ENCODE results near the gene ITFG1. TPM values are rescaled to one million over a fixed set of nuclear protein-coding genes. Genes with fewer than 3 reads are reported as not detected.

Gene ITFG1
- total and polyA plus RNA-seq, 3 donors from 2014 or later = 94.7 to 130 (median 121) TPM

DNA sequence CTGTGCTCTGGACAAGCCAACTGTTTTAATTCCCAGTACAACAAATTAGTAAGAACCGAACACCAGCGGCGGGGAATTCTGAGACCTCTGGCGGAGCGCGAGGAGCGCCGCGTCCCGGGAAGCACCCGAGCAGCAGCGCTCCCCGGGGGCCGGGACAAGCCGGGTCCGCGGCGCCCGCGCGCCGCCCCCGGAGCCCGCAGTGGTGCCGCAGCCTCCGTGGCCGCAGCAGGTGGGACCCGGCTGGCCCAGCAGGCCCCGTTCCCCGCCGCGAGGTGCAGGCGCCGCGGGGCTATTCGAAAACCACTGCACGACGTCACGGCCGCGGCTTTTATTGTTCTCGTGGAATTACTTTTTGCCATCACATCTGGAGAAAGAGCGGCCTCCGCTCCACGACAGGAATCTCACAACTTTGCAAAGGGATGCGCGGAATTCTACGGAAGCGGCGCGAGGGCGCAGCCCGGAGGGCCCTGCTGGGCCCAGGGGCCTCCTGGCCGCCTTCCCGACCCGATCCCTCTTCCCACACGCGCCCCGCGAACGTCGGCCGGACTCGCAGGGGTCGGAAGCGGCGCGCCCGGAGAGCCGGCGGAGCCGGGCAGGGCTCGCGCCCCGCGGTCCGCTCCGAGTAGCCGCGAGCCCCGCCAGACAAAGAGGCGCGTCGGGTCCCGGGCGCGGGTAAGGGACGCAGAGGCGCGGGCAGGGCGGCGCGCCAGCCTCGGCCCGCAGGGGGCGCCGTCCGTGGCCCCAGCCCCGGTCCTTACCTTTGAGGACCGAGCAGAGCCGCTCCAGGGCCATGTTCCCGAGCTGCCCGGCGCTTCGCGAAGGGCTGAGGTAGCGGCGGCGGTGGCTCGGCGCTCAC lies 317.8 kb downstream of the ITFG1 start:
- no peaks in the 10 kb centered on the region for H3K9me3 ChIP-seq
- H3K4me1 ChIP-seq = no peaks in the 10 kb centered on the region
- peak overlapping the region; percentile 60 to 67 for H3K4me3 ChIP-seq
- peak; percentile 74 for DNase-seq
- no peaks in the 10 kb centered on the region for H3K27me3 ChIP-seq
- WGBS, 2 donors = 0% methylated on average over 6 to 60 of the region's 111 CpGs
- peak overlapping the region in 1 of 2 donors; percentile 82 for H3K27ac ChIP-seq
- H3K36me3 ChIP-seq (ENCODE audit: low read depth, missing control alignments) = no peaks in the 10 kb centered on the region
- intact Hi-C loops (cut with DNase I; ENCODE audit: low total_unique reads) = loop anchor here (10.0 kb wide), 1 partner anchor 912 kb away; no protein-coding TSS in a partner anchor
- no peak for TF ChIP-seq POLR2A (IDR thresholded peaks at IDR 0.05)
- TF ChIP-seq, protein P1, sequence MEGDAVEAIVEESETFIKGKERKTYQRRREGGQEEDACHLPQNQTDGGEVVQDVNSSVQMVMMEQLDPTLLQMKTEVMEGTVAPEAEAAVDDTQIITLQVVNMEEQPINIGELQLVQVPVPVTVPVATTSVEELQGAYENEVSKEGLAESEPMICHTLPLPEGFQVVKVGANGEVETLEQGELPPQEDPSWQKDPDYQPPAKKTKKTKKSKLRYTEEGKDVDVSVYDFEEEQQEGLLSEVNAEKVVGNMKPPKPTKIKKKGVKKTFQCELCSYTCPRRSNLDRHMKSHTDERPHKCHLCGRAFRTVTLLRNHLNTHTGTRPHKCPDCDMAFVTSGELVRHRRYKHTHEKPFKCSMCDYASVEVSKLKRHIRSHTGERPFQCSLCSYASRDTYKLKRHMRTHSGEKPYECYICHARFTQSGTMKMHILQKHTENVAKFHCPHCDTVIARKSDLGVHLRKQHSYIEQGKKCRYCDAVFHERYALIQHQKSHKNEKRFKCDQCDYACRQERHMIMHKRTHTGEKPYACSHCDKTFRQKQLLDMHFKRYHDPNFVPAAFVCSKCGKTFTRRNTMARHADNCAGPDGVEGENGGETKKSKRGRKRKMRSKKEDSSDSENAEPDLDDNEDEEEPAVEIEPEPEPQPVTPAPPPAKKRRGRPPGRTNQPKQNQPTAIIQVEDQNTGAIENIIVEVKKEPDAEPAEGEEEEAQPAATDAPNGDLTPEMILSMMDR (IDR thresholded peaks at IDR 0.05) = peak; percentile 35 to 64 (median 56)

DNA sequence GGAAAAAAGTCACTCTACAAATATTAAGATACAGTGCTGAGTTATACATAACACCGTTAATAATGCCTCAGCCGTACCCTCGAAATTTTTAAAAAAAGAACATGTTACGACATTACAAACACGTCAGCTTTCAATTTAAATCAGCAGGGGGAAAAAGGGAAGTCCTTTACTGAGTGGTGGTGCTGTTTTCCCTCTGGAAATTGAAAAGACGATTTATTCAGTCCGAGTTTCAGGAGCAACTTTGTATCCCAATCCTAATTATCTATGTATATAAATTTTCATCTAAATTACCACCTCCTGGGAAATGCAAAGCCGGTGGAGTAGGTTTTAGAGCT lies 318.4 kb downstream of the ITFG1 start:
- WGBS, 2 donors = 2% methylated on average over 8 of the region's 8 CpGs
- TF ChIP-seq POLR2A (IDR thresholded peaks at IDR 0.05) = no peak
- TF ChIP-seq, protein P1 (IDR thresholded peaks at IDR 0.05) = no peak
- Histone ChIP-seq H3K27ac (peak overlapping the region in 1 of 2 donors; percentile 82), H3K4me3 (peak overlapping the region; percentile 60 to 67), H3K27me3 (no peaks in the 10 kb centered on the region), H3K36me3 (ENCODE audit: low read depth, missing control alignments) (no peaks in the 10 kb centered on the region), H3K4me1 (no peaks in the 10 kb centered on the region), H3K9me3 (no peaks in the 10 kb centered on the region)
- intact Hi-C loops (cut with DNase I; ENCODE audit: low total_unique reads) = loop anchor here (10.0 kb wide), 1 partner anchor 912 kb away; no protein-coding TSS in a partner anchor
- DNase-seq = no peak

DNA sequence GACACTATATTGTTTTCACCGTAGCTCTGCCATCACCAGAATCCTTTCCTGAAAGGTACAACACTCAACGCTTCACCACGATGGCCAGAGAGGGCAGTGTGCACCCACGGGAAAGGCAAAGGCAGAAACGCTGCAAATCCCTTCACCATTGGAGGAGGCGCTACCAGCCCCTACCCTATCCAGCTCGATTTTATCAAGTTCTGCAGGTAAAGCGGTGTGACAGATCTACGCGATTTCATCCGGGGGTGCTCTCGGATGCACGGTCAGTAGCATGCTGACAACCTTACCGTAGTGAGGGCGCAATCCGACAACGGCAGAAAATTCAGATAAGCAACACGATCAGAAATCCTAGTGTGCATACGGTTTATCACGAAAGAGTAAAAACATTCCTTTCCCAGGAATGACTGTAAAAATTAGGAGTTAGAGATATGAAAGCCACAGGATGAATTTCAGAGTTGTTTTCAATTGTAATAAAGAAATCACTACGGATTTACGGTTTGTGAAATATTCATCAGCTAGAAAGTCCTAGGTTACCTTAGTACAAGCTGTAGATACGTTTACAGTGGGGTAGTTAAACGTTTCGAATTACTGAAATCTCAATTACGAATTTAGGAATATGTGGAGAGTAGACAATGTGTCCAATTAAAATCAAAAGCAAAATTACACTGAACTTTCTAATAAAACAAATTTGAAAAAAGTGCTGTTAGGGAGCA lies 318.9 kb downstream of the ITFG1 start:
- no peak for TF ChIP-seq POLR2A (IDR thresholded peaks at IDR 0.05)
- TF ChIP-seq, protein P1 (IDR thresholded peaks at IDR 0.05) = peak; percentile 46 to 78 (median 71)
- peak overlapping the region; percentile 60 to 67 for H3K4me3 ChIP-seq
- DNase-seq = peak; percentile 88
- H3K9me3 ChIP-seq = no peaks in the 10 kb centered on the region
- no peaks in the 10 kb centered on the region for H3K36me3 ChIP-seq (ENCODE audit: low read depth, missing control alignments)
- intact Hi-C loops (cut with DNase I; ENCODE audit: low total_unique reads) = loop anchor here (10.0 kb wide), 1 partner anchor 913 kb away; no protein-coding TSS in a partner anchor
- WGBS, 2 donors = 3% methylated on average over 26 of the region's 26 CpGs
- H3K27ac ChIP-seq = no peak overlapping the region
- no peaks in the 10 kb centered on the region for H3K4me1 ChIP-seq
- H3K27me3 ChIP-seq = no peaks in the 10 kb centered on the region

DNA sequence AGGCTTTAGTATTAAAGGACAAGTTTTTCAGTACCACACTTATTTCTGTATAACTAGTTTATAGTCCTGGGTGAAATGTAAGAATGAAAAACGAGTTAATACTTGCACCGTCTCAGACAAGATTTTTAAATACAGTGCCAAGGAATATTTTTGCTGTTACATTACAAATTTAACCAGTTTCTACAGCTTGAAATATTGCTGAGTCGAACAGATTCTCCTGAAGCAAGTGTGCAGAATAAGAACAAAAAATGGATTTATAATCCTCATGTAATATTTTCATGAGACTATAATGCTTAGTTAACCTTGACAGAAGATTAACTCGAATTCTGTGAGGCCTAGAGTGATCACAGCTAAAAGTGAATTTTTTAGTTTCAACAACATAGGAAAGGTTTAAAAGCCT lies 320.2 kb downstream of the ITFG1 start:
- TF ChIP-seq POLR2A (IDR thresholded peaks at IDR 0.05) = no peak
- TF ChIP-seq, protein P1 (IDR thresholded peaks at IDR 0.05) = no peak
- no peaks in the 10 kb centered on the region for H3K27me3 ChIP-seq
- no peak for DNase-seq
- H3K36me3 ChIP-seq (ENCODE audit: low read depth, missing control alignments) = no peaks in the 10 kb centered on the region
- H3K27ac ChIP-seq = no peak overlapping the region
- H3K9me3 ChIP-seq = no peaks in the 10 kb centered on the region
- no peaks in the 10 kb centered on the region for H3K4me1 ChIP-seq
- H3K4me3 ChIP-seq = no peak overlapping the region
- intact Hi-C loops (cut with DNase I; ENCODE audit: low total_unique reads) = loop anchor here (10.0 kb wide), 1 partner anchor 914 kb away; no protein-coding TSS in a partner anchor
- WGBS, 2 donors = 66 to 73% methylated on average over 4 of the region's 4 CpGs

Data from testis (tissue), 3 donors.